ENCODE results near the gene FNBP1. TPM values are rescaled to one million over a fixed set of nuclear protein-coding genes. Genes with fewer than 3 reads are reported as not detected.

The FNBP1 gene
- total and polyA plus RNA-seq, 2 donors (not counting 1 experiment from before 2014, with no cell fraction given) = 42.9 to 318 TPM

DNA sequence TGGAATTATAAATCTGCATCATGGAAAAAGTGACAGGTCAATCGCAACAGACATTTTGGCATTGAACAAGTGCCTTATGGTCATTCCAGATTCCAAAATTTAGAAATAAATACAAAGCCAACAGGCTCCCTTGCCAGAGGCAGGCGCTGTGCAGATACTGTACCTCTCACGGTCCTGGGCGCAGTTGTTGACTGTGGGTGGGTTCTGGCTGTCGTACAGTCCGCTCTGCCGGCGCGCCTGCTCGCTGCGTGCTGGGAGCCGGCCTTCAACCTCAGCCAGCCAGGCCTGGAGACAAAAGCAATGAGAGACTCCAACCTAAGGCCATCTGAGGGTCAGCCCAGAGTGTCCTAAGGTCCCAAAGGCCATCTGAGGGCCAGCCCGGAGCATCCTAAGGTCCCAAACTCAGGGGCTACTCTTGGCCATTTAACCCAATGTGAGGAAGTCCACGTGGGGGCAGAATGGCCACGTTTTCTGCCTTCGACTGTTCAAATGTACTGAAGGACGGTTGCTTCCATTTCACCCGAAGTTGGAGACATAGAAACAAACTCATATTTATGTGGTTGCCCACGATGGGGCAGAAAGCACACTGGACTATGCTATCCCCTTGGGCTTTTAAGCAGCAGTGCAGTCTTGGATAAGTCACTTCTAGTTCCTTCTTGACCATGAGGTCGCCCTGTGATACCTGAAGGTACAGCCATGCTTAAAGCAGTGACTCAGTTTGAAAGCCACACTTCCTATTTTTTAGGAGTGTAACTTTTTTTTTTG is 142.5 kb downstream of the FNBP1 start:
- Histone ChIP-seq H3K79me2 (ENCODE audit: control insufficient read depth, insufficient read depth, low read length) (peaks cover 16% of the 10 kb centered on the region), H4K20me1 (ENCODE audit: control insufficient read depth, insufficient read depth, low read length, poor library complexity, severe bottlenecking) (no peaks in the 10 kb centered on the region), H3K27ac (ENCODE audit: low read length in 2 of 2) (peak overlapping the region; percentile 56 to 64), H3K36me3 (replicated peaks in 1 of 2; ENCODE audit: control extremely low read depth in 1 of 2, control insufficient read depth in 1 of 2, extremely low read depth in 1 of 2, insufficient read depth in 2 of 2, low read length in 1 of 2) (peaks cover 2 to 79% of the 10 kb centered on the region in 2 experiments), H3K9ac (ENCODE audit: low read length) (no peak overlapping the region), H3K4me3 (ENCODE audit: control extremely low read depth in 1 of 5, extremely low read depth in 1 of 5, insufficient read depth in 1 of 5, low read depth in 2 of 5, low read length in 4 of 5) (no peak overlapping the region), H3K4me2 (replicated peaks; ENCODE audit: low read depth, low read length, poor library complexity, severe bottlenecking) (peak overlapping the region; percentile 27), H3K9me3 (ENCODE audit: control extremely low read depth in 1 of 3, control insufficient read depth in 2 of 3, insufficient read depth in 1 of 3, low read length in 2 of 3) (no peaks in the 10 kb centered on the region), H3K4me1 (ENCODE audit: control insufficient read depth in 2 of 2, insufficient read depth in 2 of 2, low read length in 2 of 2) (peaks cover 15 to 27% of the 10 kb centered on the region in 2 donors), H2AFZ (ENCODE audit: insufficient read depth, low read depth, low read length, poor library complexity, severe bottlenecking) (no peak overlapping the region), H3K27me3 (replicated peaks in 1 of 4; ENCODE audit: control extremely low read depth in 1 of 4, control insufficient read depth in 3 of 4, insufficient read depth in 4 of 4, low read length in 3 of 4) (no peaks in the 10 kb centered on the region)
- no peaks in the 10 kb centered on the region for H3K9me3 Mint-ChIP-seq (ENCODE audit: insufficient read depth)
- peak overlapping the region; percentile 82 for H3K27ac Mint-ChIP-seq
- ATAC-seq (ENCODE audit: low read depth) (peak; percentile 87), DNase-seq (peak; percentile 67)
- intact Hi-C loops (cut with micrococcal nuclease) = loop anchor here (1.0 kb wide), 1 partner anchor 12 kb away; no protein-coding TSS in a partner anchor
- H3K4me3 Mint-ChIP-seq = peak overlapping the region; percentile 37
- H3K27me3 Mint-ChIP-seq = no peaks in the 10 kb centered on the region
- TF ChIP-seq EZH2 (IDR thresholded peaks at IDR 0.05; ENCODE audit: borderline replicate concordance, insufficient read depth, low read depth, low read length, poor library complexity, severe bottlenecking) = no peak
- no peak for TF ChIP-seq CTCF (IDR thresholded peaks at IDR 0.05)
- ChIA-PET POLR2A (interaction anchor here (0.9 kb wide), 1 partner anchor 18 kb away, joined by 4 read pairs; no protein-coding TSS in a partner anchor), CTCF (interaction anchor here (2.2 kb wide), 1 partner anchor 15 kb away, joined by 9 read pairs; no protein-coding TSS in a partner anchor)
- 90% methylated on average over 19 of the region's 20 CpGs for WGBS (ENCODE audit: insufficient coverage)
- peaks cover 47% of the 10 kb centered on the region for H3K4me1 Mint-ChIP-seq

DNA sequence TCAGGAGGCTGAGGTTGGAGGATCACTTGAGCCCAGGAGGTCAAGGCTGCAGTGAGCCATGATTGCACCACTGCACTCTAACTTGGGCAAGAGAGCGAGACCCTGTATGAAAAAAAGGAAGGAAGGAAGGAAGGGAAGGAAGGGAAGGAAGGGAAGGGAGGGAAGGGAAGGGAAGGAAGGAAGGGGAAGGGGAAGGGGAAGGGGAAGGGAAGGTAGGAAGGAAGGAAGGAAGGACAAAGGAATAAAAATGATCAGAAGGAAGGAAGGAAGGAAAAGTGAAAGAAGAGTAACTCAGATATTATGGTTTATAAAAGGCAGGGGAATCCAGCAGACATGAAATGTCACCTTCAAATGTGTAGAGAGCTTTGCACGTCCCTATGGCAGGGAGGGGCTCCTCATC is 143.4 kb downstream of the FNBP1 start:
- H3K4me3 ChIP-seq (ENCODE audit: control extremely low read depth in 1 of 5, extremely low read depth in 1 of 5, insufficient read depth in 1 of 5, low read depth in 2 of 5, low read length in 4 of 5) = no peak overlapping the region
- peaks cover 2 to 82% of the 10 kb centered on the region in 2 experiments for H3K36me3 ChIP-seq (replicated peaks in 1 of 2; ENCODE audit: control extremely low read depth in 1 of 2, control insufficient read depth in 1 of 2, extremely low read depth in 1 of 2, insufficient read depth in 2 of 2, low read length in 1 of 2)
- H4K20me1 ChIP-seq (ENCODE audit: control insufficient read depth, insufficient read depth, low read length, poor library complexity, severe bottlenecking) = no peaks in the 10 kb centered on the region
- peaks cover 16% of the 10 kb centered on the region for H3K79me2 ChIP-seq (ENCODE audit: control insufficient read depth, insufficient read depth, low read length)
- H3K9ac ChIP-seq (ENCODE audit: low read length) = no peak overlapping the region
- ATAC-seq (ENCODE audit: low read depth) (no peak), DNase-seq (no peak)
- Mint-ChIP-seq H3K27ac (peak overlapping the region; percentile 82), H3K9me3 (ENCODE audit: insufficient read depth) (no peaks in the 10 kb centered on the region), H3K4me1 (peaks cover 50% of the 10 kb centered on the region), H3K27me3 (no peaks in the 10 kb centered on the region), H3K4me3 (no peak overlapping the region)
- TF ChIP-seq EZH2 (IDR thresholded peaks at IDR 0.05; ENCODE audit: borderline replicate concordance, insufficient read depth, low read depth, low read length, poor library complexity, severe bottlenecking) (no peak), CTCF (IDR thresholded peaks at IDR 0.05) (no peak)
- 100% methylated on average over 1 of the region's 2 CpGs for WGBS (ENCODE audit: insufficient coverage)
- H3K27me3 ChIP-seq (replicated peaks in 1 of 4; ENCODE audit: control extremely low read depth in 1 of 4, control insufficient read depth in 3 of 4, insufficient read depth in 4 of 4, low read length in 3 of 4) = no peaks in the 10 kb centered on the region
- H3K9me3 ChIP-seq (ENCODE audit: control extremely low read depth in 1 of 3, control insufficient read depth in 2 of 3, insufficient read depth in 1 of 3, low read length in 2 of 3) = no peaks in the 10 kb centered on the region
- H2AFZ ChIP-seq (ENCODE audit: insufficient read depth, low read depth, low read length, poor library complexity, severe bottlenecking) = no peak overlapping the region
- ChIA-PET POLR2A (no interaction called here), CTCF (interaction anchor here (0.6 kb wide), 1 partner anchor 140 kb away, joined by 3 read pairs; no protein-coding TSS in a partner anchor)
- peak overlapping the region in 1 of 2 donors; percentile 64 for H3K27ac ChIP-seq (ENCODE audit: low read length in 2 of 2)
- intact Hi-C loops (cut with micrococcal nuclease) = loop anchor here (1.0 kb wide), 1 partner anchor 11 kb away; no protein-coding TSS in a partner anchor
- H3K4me2 ChIP-seq (replicated peaks; ENCODE audit: low read depth, low read length, poor library complexity, severe bottlenecking) = no peak overlapping the region
- H3K4me1 ChIP-seq (ENCODE audit: control insufficient read depth in 2 of 2, insufficient read depth in 2 of 2, low read length in 2 of 2) = peaks cover 15 to 35% of the 10 kb centered on the region in 2 donors

Measured in B cell (primary cell).